Gastrocnemius medialis (tissue), 4 donors: Measurements from ENCODE around the gene ASCL3.

ENCODE experiments used
- POLR2A ChIP-seq, 2 donors: fragments of 450-650 bp; IDR thresholded peaks; one replicate each; pipeline ENCODE4 v1.6.1; 2017; ENCODE audit warnings: antibody characterized with exemption in 2 of 2, mild to moderate bottlenecking in 2 of 2, moderate library complexity in 2 of 2
- TF ChIP-seq, protein P1 (sequence below), 5 experiments: fragments of 450-650 bp in 3 of 5; fragments of 200-600 bp in 2 of 5; sonication (generic) in 2 of 5; IDR thresholded peaks in 4 of 5; conservative IDR thresholded peaks in 1 of 5; 1 replicate in 4 of 5; 2 replicates in 1 of 5; pipeline ENCODE4 v1.5.1; 2016 to 2019; ENCODE audit warnings: antibody characterized with exemption in 5 of 5, mild to moderate bottlenecking in 3 of 5, moderate library complexity in 3 of 5

DNA sequence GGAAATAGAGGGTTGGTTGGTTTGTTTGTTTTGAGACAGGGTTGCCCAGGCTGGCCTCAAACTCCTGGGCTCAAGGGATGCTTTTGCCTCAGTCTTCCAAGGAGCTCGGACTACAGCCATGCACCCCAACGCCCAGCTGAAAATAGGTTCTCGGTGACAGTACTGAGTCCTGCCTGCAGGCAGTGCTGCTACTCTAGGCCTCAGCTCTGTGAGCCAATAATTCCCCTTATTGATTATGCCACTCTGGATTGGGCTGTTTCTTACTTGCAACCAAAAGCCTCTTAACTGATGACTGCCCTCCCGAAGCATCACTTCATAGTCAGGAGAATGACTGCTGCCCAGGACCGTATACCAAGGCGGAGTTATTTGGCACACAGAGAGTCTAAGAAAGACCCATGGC lies 8.9 kb downstream of the ASCL3 start:
- TF ChIP-seq, protein P1, sequence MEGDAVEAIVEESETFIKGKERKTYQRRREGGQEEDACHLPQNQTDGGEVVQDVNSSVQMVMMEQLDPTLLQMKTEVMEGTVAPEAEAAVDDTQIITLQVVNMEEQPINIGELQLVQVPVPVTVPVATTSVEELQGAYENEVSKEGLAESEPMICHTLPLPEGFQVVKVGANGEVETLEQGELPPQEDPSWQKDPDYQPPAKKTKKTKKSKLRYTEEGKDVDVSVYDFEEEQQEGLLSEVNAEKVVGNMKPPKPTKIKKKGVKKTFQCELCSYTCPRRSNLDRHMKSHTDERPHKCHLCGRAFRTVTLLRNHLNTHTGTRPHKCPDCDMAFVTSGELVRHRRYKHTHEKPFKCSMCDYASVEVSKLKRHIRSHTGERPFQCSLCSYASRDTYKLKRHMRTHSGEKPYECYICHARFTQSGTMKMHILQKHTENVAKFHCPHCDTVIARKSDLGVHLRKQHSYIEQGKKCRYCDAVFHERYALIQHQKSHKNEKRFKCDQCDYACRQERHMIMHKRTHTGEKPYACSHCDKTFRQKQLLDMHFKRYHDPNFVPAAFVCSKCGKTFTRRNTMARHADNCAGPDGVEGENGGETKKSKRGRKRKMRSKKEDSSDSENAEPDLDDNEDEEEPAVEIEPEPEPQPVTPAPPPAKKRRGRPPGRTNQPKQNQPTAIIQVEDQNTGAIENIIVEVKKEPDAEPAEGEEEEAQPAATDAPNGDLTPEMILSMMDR (IDR thresholded peaks at IDR 0.05 in 4 of 5, conservative IDR thresholded peaks at IDR 0.05 in 1 of 5), result no peak
- TF ChIP-seq POLR2A (IDR thresholded peaks at IDR 0.05), result no peak
